Measurements from ENCODE around the gene SELENOS.
"Not testable (repeated sequence)": the region's sequence is repeated elsewhere in the genome, so short reads cannot be mapped to it uniquely, and the experiment has no call there.

SELENOS gene

DNA sequence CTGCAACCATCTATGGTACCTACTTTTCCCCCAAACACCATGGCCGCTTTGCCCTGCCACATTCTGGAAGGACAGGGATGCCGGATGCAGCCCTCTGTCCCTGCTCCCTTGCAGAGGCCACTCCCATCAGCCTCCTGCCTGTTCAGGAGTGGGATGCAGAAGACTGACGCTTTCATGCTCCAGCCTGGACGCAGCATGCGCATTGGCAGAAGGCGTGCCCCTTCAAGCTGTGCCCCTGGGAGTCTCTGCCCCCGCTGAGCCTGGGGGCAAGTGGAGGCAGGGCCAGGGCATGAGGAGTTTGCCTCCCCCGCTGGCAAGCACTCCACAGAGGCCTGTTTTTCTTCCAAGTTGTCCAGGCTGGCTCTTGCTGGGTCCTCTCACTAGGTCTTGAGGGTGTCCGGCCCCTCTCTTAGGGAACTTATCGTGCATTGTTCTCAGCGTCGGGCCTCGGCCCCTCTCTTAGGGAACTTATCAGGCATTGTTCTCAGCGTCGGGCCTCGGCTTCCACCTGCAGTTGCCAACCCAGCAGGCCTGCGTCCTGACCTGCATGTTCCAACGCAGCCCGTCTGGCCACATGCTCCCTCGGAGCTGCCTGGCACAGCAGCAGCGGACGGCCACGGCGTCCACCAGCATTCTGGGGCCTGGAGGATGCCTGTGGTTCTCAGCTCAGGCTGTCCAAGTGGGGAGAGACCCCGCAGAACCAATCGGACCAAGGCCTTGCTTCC is 32.3 kb upstream of the SELENOS start:
- DNase-seq, result no peak

DNA sequence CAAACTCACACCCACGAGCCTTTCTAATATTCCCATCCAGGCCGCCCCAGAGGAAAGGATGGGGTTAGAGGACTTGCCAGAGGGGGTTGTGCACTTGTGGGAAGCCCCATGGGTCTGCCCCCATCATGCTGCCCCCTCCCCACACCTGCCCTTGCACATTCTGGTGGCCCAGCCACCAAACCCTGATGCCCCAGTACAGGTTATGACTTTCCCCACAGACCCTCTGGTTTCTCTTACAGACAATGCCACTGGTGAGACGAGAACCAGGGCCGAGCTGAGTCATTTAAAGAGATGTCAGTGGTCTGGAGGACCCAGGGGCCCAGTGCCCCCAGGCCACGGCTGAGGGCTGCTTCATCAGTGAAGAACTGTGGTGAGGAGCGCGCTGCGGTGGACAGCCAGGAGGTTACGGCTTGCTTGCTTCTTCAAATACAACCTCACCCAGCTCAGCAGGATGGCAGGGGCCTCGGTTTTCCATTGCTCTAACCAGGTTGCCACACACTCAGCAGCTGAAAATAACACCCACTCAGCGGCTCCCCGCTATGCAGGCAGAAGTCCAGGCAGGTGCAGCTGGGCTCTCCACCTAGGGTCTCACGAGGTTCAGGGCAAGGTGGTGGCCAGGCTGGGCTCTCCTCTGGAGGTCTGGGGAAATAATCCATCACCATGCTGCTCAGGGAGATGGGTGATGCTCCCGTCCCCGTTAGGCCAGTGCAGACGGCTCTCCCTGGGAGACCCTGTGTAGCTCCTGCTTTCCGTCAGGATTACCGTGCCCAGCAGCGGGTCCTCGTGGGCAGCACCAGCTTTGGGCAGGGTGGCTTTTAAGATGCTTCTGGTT is 31.5 kb upstream of the SELENOS start:
- DNase-seq, result no peak

GRCh38 chr15:101307897-101308603 is 30.8 kb upstream of the SELENOS start:
- DNase-seq, result no peak

- no peak for DNase-seq
These were observed 30.0 kb upstream of the SELENOS start for GRCh38 chr15:101307048-101307896.

DNA sequence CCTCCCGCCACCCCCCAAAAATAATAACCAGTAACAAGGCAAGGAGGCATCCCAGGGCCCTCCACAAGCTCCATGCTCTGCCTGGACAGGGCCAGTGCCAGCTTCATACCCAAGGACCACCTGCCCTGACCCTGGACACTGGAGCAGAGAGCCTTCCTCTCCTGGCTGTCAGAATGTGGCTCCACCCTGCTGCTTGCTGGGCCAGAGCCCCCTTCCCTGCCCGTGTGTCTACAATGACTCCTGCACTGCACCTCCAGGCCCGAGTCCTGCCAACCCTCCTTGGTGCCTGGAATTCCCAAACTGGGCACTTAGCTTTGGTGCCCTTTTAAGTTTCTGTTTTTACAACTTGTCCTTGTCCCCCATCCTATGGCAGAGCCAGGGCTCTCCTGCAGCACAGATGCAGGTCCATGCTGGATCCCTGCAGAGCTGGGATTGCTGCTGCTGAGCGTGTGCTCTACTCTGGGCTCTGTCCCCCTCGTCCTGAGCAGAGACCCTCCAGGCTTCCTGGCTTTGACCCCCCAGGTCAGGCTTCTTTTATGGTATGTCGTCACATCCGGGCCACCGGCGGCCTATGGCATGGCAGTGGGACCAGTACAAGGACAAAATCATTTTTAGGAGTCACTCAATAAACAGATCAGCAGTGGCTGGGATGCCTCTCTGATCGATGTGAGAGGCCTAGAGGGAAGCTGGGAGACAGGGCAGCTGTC is 29.2 kb upstream of the SELENOS start:
- DNase-seq, result no peak

- DNase-seq, result no peak
These were observed 28.6 kb upstream of the SELENOS start for GRCh38 chr15:101305820-101306255.

GRCh38 chr15:101303408-101303807 is 26.1 kb upstream of the SELENOS start:
- no peak for DNase-seq

DNA sequence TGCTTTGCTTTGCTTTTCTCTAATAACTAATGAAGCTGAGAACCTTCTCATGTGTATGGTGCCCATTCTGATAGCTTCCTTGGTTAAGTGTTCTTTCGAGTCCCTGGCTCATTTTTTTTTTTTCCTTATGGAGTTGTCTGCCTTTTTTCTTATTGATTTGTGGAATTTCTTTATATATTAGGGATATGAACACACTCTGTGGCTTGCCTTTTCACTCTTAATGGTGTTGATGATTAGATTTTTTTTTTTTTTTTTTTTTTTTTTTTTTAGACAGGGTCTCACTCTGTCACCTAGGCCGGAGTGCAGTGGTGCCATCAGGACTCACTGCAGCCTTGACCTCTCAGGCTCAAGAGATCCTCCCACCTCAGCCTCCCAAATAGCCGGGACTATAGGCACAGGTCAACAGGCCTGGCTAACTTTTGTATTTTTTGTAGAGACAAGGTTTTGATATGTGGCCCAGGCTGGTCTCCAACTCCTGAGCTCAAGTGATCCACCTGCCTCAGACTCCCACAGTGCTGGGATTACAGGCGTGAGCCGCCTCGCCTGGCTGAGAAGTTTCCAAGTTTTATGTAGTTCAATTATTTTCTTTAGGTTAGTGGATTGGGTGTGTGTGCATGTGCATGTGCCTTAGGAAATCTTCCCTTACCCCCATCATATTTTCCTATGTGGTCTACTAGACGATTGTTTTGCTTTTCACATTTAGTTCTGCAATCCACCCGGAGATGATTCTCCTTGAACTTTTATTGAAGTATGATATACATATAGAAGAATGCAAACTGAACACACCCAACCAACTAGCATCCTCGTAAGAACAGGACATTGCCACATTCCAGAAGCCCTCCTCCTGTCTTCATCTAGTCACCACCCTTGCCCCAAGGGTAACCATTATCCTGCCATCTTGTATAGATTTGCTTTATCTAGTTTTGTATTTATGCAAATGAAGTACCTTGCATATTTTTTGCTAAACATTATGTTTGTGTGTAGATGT is 19.4 kb upstream of the SELENOS start:
- DNase-seq, result no peak

DNA sequence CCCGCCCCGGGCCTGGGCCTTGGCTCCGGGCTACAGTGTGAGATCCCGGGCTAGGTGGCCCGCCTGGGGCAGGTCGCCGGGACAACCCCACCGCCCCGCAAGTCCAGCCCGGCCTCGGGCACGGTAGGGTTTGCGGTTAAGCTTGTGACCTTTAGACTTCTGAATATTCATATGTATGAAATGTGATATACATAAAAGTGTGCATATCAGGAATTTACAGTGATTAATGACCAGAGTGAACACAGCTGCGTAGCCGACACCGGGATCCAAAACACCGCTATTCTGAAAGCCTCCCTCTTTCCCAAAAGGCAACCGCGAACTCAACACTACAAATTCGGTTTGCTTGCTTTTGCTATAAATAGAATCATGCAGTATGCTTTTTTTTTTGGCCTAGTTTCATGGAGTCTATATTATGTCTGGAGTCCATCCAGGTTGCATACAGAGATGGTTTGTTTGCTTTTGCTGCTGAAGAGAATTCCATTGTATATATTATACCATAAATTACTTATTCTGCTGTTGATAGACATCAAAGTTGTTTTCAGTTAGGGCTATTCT is 18.4 kb upstream of the SELENOS start:
- no peak for DNase-seq

DNA sequence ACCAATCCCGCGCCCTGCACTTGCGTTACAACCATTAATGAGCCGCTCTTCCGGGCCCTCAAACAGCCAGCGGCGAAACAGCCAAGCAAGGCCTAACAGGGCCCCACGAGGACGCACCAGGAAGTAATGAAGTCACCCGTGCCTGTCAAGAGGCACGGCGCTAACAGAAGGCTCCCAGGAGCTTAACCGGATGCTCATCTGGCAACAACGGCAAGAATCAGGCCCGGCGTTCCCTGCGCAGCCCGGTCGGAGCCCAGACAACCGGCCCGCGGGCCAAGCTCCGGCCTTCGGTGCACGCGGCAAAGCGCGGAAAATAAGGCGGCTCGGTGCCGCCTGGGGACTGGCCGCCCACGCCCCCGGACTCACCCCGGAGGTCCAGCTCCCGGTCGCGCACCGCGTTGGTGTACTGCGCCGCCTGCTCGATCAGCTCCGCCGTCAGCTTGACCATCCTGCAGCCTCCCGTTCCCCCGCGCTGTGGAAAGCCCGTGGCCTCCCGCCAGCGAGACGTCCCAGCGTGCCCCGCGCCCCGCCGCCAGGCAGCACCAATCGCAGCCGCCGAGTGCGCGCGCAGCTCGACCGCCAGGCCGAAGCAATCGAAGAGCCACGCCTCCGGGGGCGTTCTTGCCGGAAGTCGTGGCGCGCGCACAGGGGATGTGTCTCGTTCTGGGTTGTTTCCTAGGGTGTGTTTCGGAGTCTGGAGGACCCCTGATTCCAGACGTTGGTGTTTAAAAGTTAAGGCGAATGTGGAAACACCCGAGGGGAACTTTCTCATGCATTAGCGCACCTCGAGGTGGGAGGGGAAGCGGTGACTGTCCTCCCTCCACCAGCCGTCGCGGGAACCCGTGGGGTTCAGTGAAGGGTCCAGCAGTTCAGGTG is 17.7 kb upstream of the SELENOS start, which contains the start of gene SNRPA1:
Gene SNRPA1 (minus strand): TSS at position 518 of the 876 bp plus-strand sequence. CDS start 70 bp downstream, at position 448.
- DNase-seq, result peak; percentile 98

DNA sequence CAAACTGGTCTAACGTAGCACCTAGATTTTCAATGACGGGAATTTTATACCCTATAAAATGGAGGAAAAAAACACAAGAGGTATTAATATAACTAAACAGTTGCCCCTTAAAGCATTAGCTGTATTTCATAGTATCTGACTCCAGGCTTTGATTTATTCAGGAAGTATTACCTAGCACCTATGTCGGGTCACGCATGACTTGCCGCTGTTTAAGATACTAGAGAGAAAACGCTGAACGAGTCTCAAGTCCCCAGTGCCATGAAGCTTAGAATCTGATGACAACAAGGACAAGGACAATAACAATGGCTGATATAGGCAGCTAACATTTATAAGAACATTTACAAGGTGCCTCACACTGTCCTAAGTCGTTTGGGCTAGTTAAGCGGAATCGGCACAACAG is 15.8 kb upstream of the SELENOS start:
- DNase-seq, result no peak

DNA sequence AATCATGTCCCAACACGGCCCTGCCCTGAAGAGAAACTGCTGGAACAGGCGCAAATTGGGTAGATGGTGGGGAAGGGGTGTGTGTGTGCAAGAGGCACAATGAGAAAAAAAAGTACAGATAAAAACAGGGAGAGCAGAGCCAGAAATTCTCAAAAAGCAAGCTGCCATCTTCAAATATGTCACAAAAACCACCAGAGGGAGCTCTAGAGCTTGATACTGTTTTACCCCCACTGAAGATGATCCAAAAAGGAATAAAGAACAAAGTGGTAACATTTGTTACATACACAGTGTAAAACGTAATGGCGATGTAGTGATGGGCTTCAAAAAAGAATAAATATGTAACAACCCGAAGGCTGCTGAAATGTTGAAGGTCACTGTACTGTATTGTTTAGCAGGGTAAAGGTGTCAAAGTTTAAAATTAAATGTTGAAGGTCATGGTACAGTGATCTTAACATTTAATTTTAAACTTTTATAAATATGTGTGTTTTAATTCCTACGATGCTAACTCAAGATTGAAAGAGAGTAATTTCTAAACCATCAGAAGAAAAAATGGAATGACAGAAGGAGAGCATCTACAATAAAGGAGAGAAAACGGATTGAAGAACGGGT is 11.7 kb upstream of the SELENOS start:
- no peak for DNase-seq

- DNase-seq, result not testable (repeated sequence)
These were observed 10.1 kb upstream of the SELENOS start for GRCh38 chr15:101287342-101287741.

GRCh38 chr15:101286471-101287114 is 9.3 kb upstream of the SELENOS start:
- no peak for DNase-seq

DNA sequence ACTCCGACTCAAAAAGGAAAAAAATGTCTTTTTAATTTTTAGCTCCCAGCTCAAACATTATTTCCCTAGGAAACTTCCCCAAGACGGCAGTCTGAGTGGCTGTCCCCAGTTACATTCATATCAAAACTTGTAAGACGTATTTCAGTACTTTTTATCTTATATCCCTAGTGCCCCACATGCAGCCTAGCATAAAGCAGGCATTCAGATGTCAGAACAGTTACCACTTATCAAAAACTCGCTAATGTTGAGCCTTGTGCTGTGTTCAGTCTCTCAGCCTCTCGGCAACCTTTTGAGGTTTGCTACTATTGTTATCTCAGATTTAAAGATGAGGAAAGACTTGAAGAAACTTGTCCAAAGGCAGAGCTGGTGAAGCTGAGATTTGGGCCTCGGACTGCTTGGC is 6.6 kb upstream of the SELENOS start:
- no peak for DNase-seq

- no peak for DNase-seq
These were observed 2.7 kb upstream of the SELENOS start for GRCh38 chr15:101280007-101280406.

- no peak for DNase-seq
These were observed 769 bp upstream of the SELENOS start for GRCh38 chr15:101277943-101278564.

Measured in activated CD8-positive, alpha-beta memory T cell treated with anti-CD3 and anti-CD28 coated beads, Interleukin-2, amount 50 U/mL, for 4 hours (primary cell).